Tibial nerve (tissue), 4 donors: ENCODE measurements around the gene LRRN2. TPM values are rescaled to one million over a fixed set of nuclear protein-coding genes. Genes with fewer than 3 reads are reported as not detected.
"Not testable (repeated sequence)": the region's sequence is repeated elsewhere in the genome, so short reads cannot be mapped to it uniquely, and the experiment has no call there.

Experiments used
- DNase-seq, 2 donors: peaks; one replicate each; pipeline ENCODE4 v3.0.0-alpha.2; 2019; ENCODE audit warnings: low spot score in 2 of 2
- H3K27ac ChIP-seq, 4 donors: fragments of 200-600 bp; sonication (generic) in 3 of 4; one replicate each; pipeline ENCODE4 v1.5.1; 2017 to 2019; ENCODE audit warnings: mild to moderate bottlenecking in 1 of 4
- H3K27me3 ChIP-seq, 2 donors: fragments of 200-600 bp; sonication (generic) in 1 of 2; one replicate each; pipeline versions ENCODE4 v1.5.1 to v1.6.0; 2017 to 2019
- H3K36me3 ChIP-seq, 3 donors: fragments of 200-600 bp; sonication (generic); one replicate each; pipeline ENCODE4 v1.5.1; 2018 to 2019
- H3K4me1 ChIP-seq, 4 donors: fragments of 200-600 bp; sonication (generic) in 3 of 4; one replicate each; pipeline ENCODE4 v1.5.1; 2017 to 2019
- H3K4me3 ChIP-seq, 4 donors: fragments of 200-600 bp; sonication (generic) in 3 of 4; one replicate each; pipeline ENCODE4 v1.5.1; 2017 to 2019; ENCODE audit warnings: mild to moderate bottlenecking in 1 of 4, moderate library complexity in 1 of 4
- H3K9me3 ChIP-seq, 4 donors: fragments of 200-600 bp; sonication (generic) in 3 of 4; one replicate each; pipeline ENCODE4 v1.5.1; 2017 to 2019
- EP300 ChIP-seq, 2 donors: sonication (generic); formaldehyde crosslinking; IDR thresholded peaks; one replicate each; pipeline ENCODE4 v1.6.1; 2017; ENCODE audit warnings: antibody characterized with exemption in 2 of 2, mild to moderate bottlenecking in 1 of 2
- POLR2A ChIP-seq, 2 donors: fragments of 450-650 bp; IDR thresholded peaks; one replicate each; pipeline ENCODE4 v1.6.1; 2017; ENCODE audit warnings: antibody characterized with exemption in 2 of 2, mild to moderate bottlenecking in 2 of 2, moderate library complexity in 2 of 2
- WGBS, 2 donors: methylation state at CpG; one replicate each; pipeline ENCODE4 v1.1.5; 2018; 5-methylcytosine and 5-hydroxymethylcytosine counted together
- total RNA-seq, 4 donors: library from RNA; depleted of rRNA; stranded (reverse); fragments of >200 nt; gene quantifications; one replicate each; pipeline ENCODE4 v1.1.0, GENCODE V29; 2016
- TF ChIP-seq, protein P1 (sequence below), 5 experiments: fragments of 200-600 bp in 3 of 5; fragments of 450-650 bp in 2 of 5; sonication (generic) in 3 of 5; IDR thresholded peaks; one replicate each; pipeline ENCODE4 v1.5.1; 2016 to 2019; ENCODE audit warnings: antibody characterized with exemption in 5 of 5, mild to moderate bottlenecking in 3 of 5, moderate library complexity in 2 of 5

LRRN2 gene
- total RNA-seq, 4 donors from 2014 or later = 3.6 to 22.9 (median 14.5) TPM

DNA sequence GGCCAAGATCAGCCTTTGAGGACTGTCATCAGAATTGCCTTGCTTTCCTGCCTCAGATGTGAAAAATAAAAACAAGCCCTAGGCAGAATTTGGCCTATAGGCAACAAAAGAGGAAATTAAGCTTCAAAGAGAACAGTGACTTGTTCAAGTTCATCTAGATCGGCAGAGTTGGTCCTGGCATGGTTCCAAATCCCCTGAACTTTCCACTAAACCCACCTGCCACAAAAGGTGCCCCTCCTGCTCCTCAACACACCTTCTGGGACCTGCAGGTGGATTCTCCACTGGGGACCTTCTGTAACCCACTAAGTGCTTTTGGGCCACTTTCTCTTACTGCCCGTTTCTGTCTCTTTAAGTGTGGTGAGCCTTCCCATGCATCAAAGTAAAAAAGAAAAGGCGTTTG lies 42.5 kb upstream of the LRRN2 start:
- TF ChIP-seq, protein P1, sequence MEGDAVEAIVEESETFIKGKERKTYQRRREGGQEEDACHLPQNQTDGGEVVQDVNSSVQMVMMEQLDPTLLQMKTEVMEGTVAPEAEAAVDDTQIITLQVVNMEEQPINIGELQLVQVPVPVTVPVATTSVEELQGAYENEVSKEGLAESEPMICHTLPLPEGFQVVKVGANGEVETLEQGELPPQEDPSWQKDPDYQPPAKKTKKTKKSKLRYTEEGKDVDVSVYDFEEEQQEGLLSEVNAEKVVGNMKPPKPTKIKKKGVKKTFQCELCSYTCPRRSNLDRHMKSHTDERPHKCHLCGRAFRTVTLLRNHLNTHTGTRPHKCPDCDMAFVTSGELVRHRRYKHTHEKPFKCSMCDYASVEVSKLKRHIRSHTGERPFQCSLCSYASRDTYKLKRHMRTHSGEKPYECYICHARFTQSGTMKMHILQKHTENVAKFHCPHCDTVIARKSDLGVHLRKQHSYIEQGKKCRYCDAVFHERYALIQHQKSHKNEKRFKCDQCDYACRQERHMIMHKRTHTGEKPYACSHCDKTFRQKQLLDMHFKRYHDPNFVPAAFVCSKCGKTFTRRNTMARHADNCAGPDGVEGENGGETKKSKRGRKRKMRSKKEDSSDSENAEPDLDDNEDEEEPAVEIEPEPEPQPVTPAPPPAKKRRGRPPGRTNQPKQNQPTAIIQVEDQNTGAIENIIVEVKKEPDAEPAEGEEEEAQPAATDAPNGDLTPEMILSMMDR (IDR thresholded peaks at IDR 0.05) = no peak
- TF ChIP-seq POLR2A (IDR thresholded peaks at IDR 0.05) (no peak), EP300 (IDR thresholded peaks at IDR 0.05) (no peak)
- peaks cover 0 to 24% of the 10 kb centered on the region in 2 donors for H3K27me3 ChIP-seq
- 57 to 59% methylated on average over 3 of the region's 3 CpGs for WGBS, 2 donors
- no peak overlapping the region for H3K4me3 ChIP-seq
- DNase-seq = no peak
- no peak overlapping the region for H3K27ac ChIP-seq
- H3K36me3 ChIP-seq = no peaks in the 10 kb centered on the region
- H3K9me3 ChIP-seq = no peaks in the 10 kb centered on the region
- no peaks in the 10 kb centered on the region for H3K4me1 ChIP-seq

DNA sequence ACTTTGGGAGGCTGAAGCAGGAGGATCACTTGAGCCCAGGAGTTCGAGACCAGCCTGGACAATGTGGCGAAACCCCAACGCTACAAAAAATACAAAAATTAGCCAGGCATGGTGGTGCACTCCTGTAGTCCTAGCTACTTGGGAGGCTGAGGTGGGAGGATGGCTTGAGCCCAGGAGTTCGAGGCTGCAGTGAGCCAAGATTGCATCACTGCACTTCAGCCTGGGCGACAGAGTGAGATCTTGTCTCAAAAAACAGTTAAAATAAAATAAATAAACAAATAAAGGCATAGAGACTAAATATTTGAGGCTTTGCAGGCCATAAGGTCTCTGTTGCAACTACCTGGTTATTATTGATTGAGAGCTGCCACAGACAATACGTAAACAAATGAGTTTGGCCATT lies 41.9 kb upstream of the LRRN2 start:
- H3K9me3 ChIP-seq, H3K4me3 ChIP-seq, H3K27ac ChIP-seq, H3K36me3 ChIP-seq, DNase-seq, H3K4me1 ChIP-seq: not testable (repeated sequence)
- WGBS, 2 donors = 91 to 93% methylated on average over 6 of the region's 6 CpGs
- peaks cover 0 to 24% of the 10 kb centered on the region in 2 donors for H3K27me3 ChIP-seq

DNA sequence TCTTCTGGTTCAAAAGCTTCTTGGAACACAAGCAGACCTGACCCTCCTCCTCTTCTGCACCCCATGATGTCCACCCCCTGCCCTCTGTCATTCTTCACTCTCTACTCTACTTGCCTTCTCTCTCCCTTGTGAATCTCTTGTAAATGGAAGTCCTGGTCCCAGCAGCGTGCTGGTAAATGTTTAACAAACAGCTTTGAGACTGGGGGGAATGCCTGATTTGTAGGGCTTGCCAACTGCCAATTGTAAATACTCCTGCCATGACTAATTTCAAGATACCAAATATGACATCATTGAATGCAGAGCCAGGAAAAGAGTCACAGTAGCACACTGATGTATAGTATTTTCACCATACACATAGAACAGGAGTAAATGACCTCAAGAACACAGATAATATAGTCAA lies 40.9 kb upstream of the LRRN2 start:
- Histone ChIP-seq H3K36me3 (no peaks in the 10 kb centered on the region), H3K27ac (no peak overlapping the region), H3K4me3 (no peak overlapping the region), H3K27me3 (peaks cover 0 to 19% of the 10 kb centered on the region in 2 donors), H3K4me1 (no peaks in the 10 kb centered on the region), H3K9me3 (no peaks in the 10 kb centered on the region)
- WGBS, 2 donors = 53 to 57% methylated on average over 1 of the region's 1 CpG
- DNase-seq = no peak
- TF ChIP-seq, protein P1 (IDR thresholded peaks at IDR 0.05) = no peak
- TF ChIP-seq POLR2A (IDR thresholded peaks at IDR 0.05) = no peak
- no peak for TF ChIP-seq EP300 (IDR thresholded peaks at IDR 0.05)

DNA sequence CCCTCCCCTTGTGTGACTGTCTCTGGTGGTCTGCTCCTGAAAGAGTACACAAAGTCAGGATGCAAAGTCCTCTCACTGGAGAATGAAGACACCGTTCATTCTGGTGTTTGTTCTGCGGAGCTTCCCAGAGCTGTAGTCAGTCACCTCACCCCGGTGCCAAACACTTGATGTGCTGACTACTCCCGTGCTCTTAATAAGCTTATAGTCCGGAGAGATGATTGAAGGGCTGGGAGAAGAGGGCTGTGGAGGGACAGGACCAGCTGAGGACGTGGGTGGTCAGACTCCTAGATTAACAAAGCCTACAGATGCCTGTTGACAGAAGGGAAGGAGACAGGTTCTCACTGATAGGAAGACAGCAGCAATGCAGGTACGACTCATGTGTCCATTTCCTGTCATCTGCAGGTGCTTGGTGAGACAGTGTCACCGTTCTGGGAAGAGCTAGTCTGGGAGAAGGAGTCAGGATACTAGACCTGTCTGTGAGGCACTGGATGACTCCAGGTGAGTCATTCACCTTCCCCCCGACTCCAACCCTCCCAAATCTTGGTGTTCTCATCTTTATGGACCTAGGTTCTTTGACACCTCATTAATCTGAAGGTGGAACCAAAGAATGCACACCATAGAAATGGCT lies 40.4 kb upstream of the LRRN2 start:
- Histone ChIP-seq H3K27me3 (peaks cover 0 to 14% of the 10 kb centered on the region in 2 donors), H3K27ac (no peak overlapping the region), H3K4me1 (no peaks in the 10 kb centered on the region), H3K9me3 (no peaks in the 10 kb centered on the region), H3K36me3 (no peaks in the 10 kb centered on the region), H3K4me3 (no peak overlapping the region)
- WGBS, 2 donors = 82 to 84% methylated on average over 9 of the region's 9 CpGs
- DNase-seq = no peak
- TF ChIP-seq EP300 (IDR thresholded peaks at IDR 0.05) (no peak), POLR2A (IDR thresholded peaks at IDR 0.05) (no peak)
- TF ChIP-seq, protein P1 (IDR thresholded peaks at IDR 0.05) = no peak

DNA sequence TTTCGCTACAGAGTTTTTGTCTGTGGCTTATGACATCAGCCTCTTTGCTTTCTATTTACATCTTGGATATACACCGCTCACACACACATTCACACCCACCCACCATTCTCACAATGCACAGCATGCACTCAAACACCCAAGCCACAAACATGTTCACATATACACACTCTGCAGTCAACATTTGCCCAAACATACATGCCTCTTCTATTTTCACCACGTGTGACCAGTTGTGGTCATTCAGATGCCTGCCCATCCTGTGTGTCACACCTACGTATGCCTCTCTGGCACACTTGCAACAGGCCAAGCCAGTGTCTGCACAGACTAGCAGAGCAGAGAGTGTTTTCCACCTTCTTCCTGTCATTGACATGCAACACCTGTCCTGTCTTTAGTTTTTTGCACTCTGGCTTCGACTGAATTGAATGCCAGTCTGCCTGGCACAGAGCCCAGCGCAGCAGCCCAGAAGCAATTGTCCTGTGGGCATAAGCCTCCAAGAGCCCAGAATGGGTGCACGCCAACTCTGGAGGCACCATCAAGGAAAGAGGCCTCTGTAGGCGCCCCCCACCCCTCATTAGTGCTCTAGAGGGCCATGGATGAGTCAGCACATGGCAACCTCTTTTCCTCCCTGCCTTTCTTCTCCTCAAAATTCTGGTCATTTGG lies 37.7 kb upstream of the LRRN2 start:
- 74 to 75% methylated on average over 8 of the region's 8 CpGs for WGBS, 2 donors
- TF ChIP-seq POLR2A (IDR thresholded peaks at IDR 0.05) (no peak), EP300 (IDR thresholded peaks at IDR 0.05) (no peak)
- TF ChIP-seq, protein P1 (IDR thresholded peaks at IDR 0.05) = no peak
- Histone ChIP-seq H3K27ac (no peak overlapping the region), H3K27me3 (no peaks in the 10 kb centered on the region), H3K4me1 (no peaks in the 10 kb centered on the region), H3K9me3 (peaks cover 0 to 10% (median 0%) of the 10 kb centered on the region in 4 donors), H3K36me3 (no peaks in the 10 kb centered on the region), H3K4me3 (no peak overlapping the region)
- DNase-seq = no peak
